Measurements from ENCODE around the gene TRIM17.
"Not testable (repeated sequence)": the region's sequence is repeated elsewhere in the genome, so short reads cannot be mapped to it uniquely, and the experiment has no call there.

Gene TRIM17

GRCh38 chr1:228440761-228441500, 24.3 kb upstream of the TRIM17 start:
- no peaks in the 10 kb centered on the region for H3K9me3 ChIP-seq
- H3K4me1 ChIP-seq = no peaks in the 10 kb centered on the region
- no peaks in the 10 kb centered on the region for H3K36me3 ChIP-seq (replicated peaks)
- in situ Hi-C loops (cut with MboI; ENCODE audit: low sequenced_read_pairs) = no loop called here
- DNase-seq (ENCODE audit: low spot score in 2 of 2) = no peak
- no peaks in the 10 kb centered on the region for H3K27me3 ChIP-seq (ENCODE audit: low read depth)
- H3K4me3 ChIP-seq = no peak overlapping the region

- no peaks in the 10 kb centered on the region for H3K4me1 ChIP-seq
- no peak for DNase-seq (ENCODE audit: low spot score in 2 of 2)
- H3K4me3 ChIP-seq = no peak overlapping the region
- no peaks in the 10 kb centered on the region for H3K9me3 ChIP-seq
- in situ Hi-C loops (cut with MboI; ENCODE audit: low sequenced_read_pairs) = no loop called here
- no peaks in the 10 kb centered on the region for H3K27me3 ChIP-seq (ENCODE audit: low read depth)
- no peaks in the 10 kb centered on the region for H3K36me3 ChIP-seq (replicated peaks)
Observed at GRCh38 chr1:228438266-228438665, 21.6 kb upstream of the TRIM17 start.

GRCh38 chr1:228437424-228437962, 20.8 kb upstream of the TRIM17 start:
- no peaks in the 10 kb centered on the region for H3K4me1 ChIP-seq
- no peak for DNase-seq (ENCODE audit: low spot score in 2 of 2)
- H3K9me3 ChIP-seq = no peaks in the 10 kb centered on the region
- no peaks in the 10 kb centered on the region for H3K27me3 ChIP-seq (ENCODE audit: low read depth)
- no peak overlapping the region for H3K4me3 ChIP-seq
- H3K36me3 ChIP-seq (replicated peaks) = no peaks in the 10 kb centered on the region
- in situ Hi-C loops (cut with MboI; ENCODE audit: low sequenced_read_pairs) = no loop called here

GRCh38 chr1:228434689-228435088, 18.0 kb upstream of the TRIM17 start:
- Histone ChIP-seq H3K36me3 (replicated peaks) (no peaks in the 10 kb centered on the region), H3K9me3 (no peaks in the 10 kb centered on the region), H3K4me1 (no peaks in the 10 kb centered on the region), H3K4me3 (no peak overlapping the region), H3K27me3 (ENCODE audit: low read depth) (no peaks in the 10 kb centered on the region)
- DNase-seq (ENCODE audit: low spot score in 2 of 2) = no peak
- in situ Hi-C loops (cut with MboI; ENCODE audit: low sequenced_read_pairs) = no loop called here

- H3K36me3 ChIP-seq (replicated peaks); in situ Hi-C loops (cut with MboI; ENCODE audit: low sequenced_read_pairs); H3K9me3 ChIP-seq; H3K27me3 ChIP-seq (ENCODE audit: low read depth); H3K4me3 ChIP-seq; H3K4me1 ChIP-seq; DNase-seq (ENCODE audit: low spot score in 2 of 2): not testable (repeated sequence)
Observed at GRCh38 chr1:228433337-228434053, 16.8 kb upstream of the TRIM17 start.

- H3K4me1 ChIP-seq = no peaks in the 10 kb centered on the region
Observed at GRCh38 chr1:228430243-228430642, 13.6 kb upstream of the TRIM17 start.

GRCh38 chr1:228429698-228430097, 13.0 kb upstream of the TRIM17 start:
- Histone ChIP-seq H3K27me3 (ENCODE audit: low read depth) (no peaks in the 10 kb centered on the region), H3K36me3 (replicated peaks) (no peaks in the 10 kb centered on the region), H3K9me3 (no peaks in the 10 kb centered on the region), H3K4me1 (no peaks in the 10 kb centered on the region), H3K4me3 (no peak overlapping the region)
- in situ Hi-C loops (cut with MboI; ENCODE audit: low sequenced_read_pairs) = no loop called here
- DNase-seq (ENCODE audit: low spot score in 2 of 2) = no peak

More at GRCh38 chr1:228430243-228430642, 13.6 kb upstream of the TRIM17 start:
- H3K36me3 ChIP-seq (replicated peaks) = no peaks in the 10 kb centered on the region
- in situ Hi-C loops (cut with MboI; ENCODE audit: low sequenced_read_pairs) = no loop called here
- H3K27me3 ChIP-seq (ENCODE audit: low read depth) = no peaks in the 10 kb centered on the region
- no peaks in the 10 kb centered on the region for H3K9me3 ChIP-seq
- no peak for DNase-seq (ENCODE audit: low spot score in 2 of 2)
- no peak overlapping the region for H3K4me3 ChIP-seq

- in situ Hi-C loops (cut with MboI; ENCODE audit: low sequenced_read_pairs) = no loop called here
- Histone ChIP-seq H3K4me1 (no peaks in the 10 kb centered on the region), H3K4me3 (no peak overlapping the region), H3K9me3 (no peaks in the 10 kb centered on the region), H3K27me3 (ENCODE audit: low read depth) (no peaks in the 10 kb centered on the region), H3K36me3 (replicated peaks) (no peaks in the 10 kb centered on the region)
- DNase-seq (ENCODE audit: low spot score in 2 of 2) = no peak
Observed at GRCh38 chr1:228429007-228429406, 12.3 kb upstream of the TRIM17 start.

- no peaks in the 10 kb centered on the region for H3K27me3 ChIP-seq (ENCODE audit: low read depth)
- H3K9me3 ChIP-seq = no peaks in the 10 kb centered on the region
- H3K4me1 ChIP-seq = no peaks in the 10 kb centered on the region
- no peaks in the 10 kb centered on the region for H3K36me3 ChIP-seq (replicated peaks)
- H3K4me3 ChIP-seq = no peak overlapping the region
- in situ Hi-C loops (cut with MboI; ENCODE audit: low sequenced_read_pairs) = no loop called here
- DNase-seq (ENCODE audit: low spot score in 2 of 2) = no peak
Observed at GRCh38 chr1:228428412-228428811, 11.8 kb upstream of the TRIM17 start.

- Histone ChIP-seq H3K9me3 (no peaks in the 10 kb centered on the region), H3K4me3 (no peak overlapping the region), H3K27me3 (ENCODE audit: low read depth) (no peaks in the 10 kb centered on the region), H3K4me1 (no peaks in the 10 kb centered on the region), H3K36me3 (replicated peaks) (no peaks in the 10 kb centered on the region)
- DNase-seq (ENCODE audit: low spot score in 2 of 2) = no peak
- in situ Hi-C loops (cut with MboI; ENCODE audit: low sequenced_read_pairs) = no loop called here
Observed at GRCh38 chr1:228426518-228427175, 10.0 kb upstream of the TRIM17 start.

- in situ Hi-C loops (cut with MboI; ENCODE audit: low sequenced_read_pairs) = no loop called here
- H3K4me3 ChIP-seq = no peak overlapping the region
- DNase-seq (ENCODE audit: low spot score in 2 of 2) = no peak
- H3K36me3 ChIP-seq (replicated peaks) = no peaks in the 10 kb centered on the region
- no peaks in the 10 kb centered on the region for H3K9me3 ChIP-seq
- no peaks in the 10 kb centered on the region for H3K4me1 ChIP-seq
- no peaks in the 10 kb centered on the region for H3K27me3 ChIP-seq (ENCODE audit: low read depth)
Observed at GRCh38 chr1:228424685-228425660, 8.3 kb upstream of the TRIM17 start.

- in situ Hi-C loops (cut with MboI; ENCODE audit: low sequenced_read_pairs) = no loop called here
- DNase-seq (ENCODE audit: low spot score in 2 of 2) = no peak
- Histone ChIP-seq H3K4me1 (no peaks in the 10 kb centered on the region), H3K4me3 (no peak overlapping the region), H3K9me3 (no peaks in the 10 kb centered on the region), H3K27me3 (ENCODE audit: low read depth) (no peaks in the 10 kb centered on the region), H3K36me3 (replicated peaks) (no peaks in the 10 kb centered on the region)
Observed at GRCh38 chr1:228423404-228424053, 6.9 kb upstream of the TRIM17 start.

All from HAP-1 (cell line).